Right ventricle myocardium inferior (tissue), 1 donor: Measurements from ENCODE around the gene KDM2B. TPM values are rescaled to one million over a fixed set of nuclear protein-coding genes. Genes with fewer than 3 reads are reported as not detected.

Experiments used
- ATAC-seq: fragments of 200-7000 bp; cut with Tn5 transposase; one replicate; pipeline ENCODE4 v1.9.1; 2020; ENCODE audit warnings: mild to moderate bottlenecking, moderate library complexity
- DNase-seq: peaks from one replicate; pipeline ENCODE4 v3.0.0; 2021; ENCODE audit errors: missing footprints
- intact Hi-C: fragments of 100-400 bp; cut with DNase I; formaldehyde crosslinking; loops from one replicate; pipeline ENCODE4 v1.11.0; 2022
- total RNA-seq: library from RNA; stranded (reverse); fragmentation: NEBNext Ultra II Directional; extraction: Animal tissue kit (Norgen Biotek cat#: 25700); gene quantifications from one replicate; pipeline ENCODE4 v1.2.1, GENCODE V29; 2021
- donor health status: DM: no; HTN: yes; CAD: no; lungs with severe emphysema.

The KDM2B gene
- total RNA-seq, 1 donor from 2014 or later = 13.1 TPM

DNA sequence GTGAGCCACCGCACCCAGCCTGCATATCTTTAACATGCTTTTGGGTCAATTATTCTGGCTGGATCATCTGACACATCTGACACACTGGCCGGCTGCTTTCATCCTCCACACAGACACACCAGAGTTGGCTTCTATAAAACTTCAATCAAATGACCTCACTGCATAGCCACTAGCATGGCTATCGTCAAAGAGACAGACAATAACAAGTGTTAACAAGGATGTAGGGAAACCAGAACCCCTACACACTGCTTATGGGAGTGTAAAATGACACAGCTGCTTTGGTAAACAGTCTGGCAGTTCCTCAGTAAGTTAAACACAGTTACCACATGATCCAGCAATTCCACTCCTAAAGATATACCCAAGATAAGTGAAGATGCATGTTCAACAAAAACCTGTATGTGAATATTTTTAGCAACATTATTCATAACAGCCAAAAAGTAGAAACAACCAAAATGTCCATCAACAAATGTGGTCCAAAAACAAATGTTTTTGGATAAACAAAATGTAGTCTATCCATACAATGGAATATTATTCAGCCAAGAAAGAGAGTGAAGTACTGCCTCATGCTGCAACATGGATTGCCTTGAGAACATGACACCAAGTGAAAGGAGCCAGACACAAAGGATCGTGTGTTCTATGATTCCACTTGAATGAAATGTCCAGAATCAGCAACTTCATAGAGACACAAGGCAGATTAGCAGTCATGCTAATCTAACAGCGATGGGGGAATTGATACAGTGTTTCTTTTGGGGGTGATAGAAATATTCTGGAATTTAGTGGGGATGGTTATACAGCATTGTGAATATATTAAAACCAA, 10.1 kb downstream of the KDM2B start:
- no peak for DNase-seq
- no peak for ATAC-seq
- intact Hi-C loops = no loop called here

DNA sequence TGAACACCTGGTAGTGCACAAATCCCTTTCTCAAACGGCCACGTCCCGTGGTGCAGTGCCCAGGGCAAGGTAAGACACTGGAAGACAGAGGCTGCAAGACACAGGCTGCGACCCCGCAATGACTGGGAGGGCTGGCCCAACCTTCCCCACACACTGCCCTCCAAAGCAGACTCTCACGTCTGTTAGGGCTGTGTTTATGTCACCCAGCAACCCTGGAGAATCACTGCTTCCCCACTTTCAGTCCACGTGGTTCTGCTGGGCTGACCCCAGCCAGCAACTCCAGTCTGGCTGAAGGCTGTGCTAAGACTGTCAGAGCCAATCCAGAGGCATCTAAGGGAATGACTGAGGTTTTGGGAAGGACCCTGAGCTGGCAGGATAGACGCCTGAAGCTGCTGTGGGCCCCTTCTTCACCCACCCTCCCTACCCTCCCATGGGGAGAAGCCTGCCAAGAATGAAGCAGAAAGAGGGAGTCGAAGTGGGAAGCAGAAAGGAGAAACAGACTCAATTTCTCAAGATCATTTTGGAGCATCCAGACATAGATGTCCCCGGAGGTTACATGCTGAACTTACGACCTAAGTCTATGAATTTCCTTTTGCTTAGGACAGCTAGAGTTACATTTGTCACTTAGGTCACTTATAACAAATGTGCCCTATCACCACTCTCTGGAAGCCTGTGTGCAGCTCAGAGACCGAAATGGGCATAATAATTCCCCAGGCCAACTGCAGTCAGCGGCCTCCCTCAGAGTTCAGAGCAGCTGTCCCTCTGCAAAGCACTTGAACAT, 11.7 kb downstream of the KDM2B start:
- ATAC-seq (peak; percentile 93), DNase-seq (peak; percentile 71)
- intact Hi-C loops = loop anchor here (10.0 kb wide), 1 partner anchor 1004 kb away; no protein-coding TSS in a partner anchor

DNA sequence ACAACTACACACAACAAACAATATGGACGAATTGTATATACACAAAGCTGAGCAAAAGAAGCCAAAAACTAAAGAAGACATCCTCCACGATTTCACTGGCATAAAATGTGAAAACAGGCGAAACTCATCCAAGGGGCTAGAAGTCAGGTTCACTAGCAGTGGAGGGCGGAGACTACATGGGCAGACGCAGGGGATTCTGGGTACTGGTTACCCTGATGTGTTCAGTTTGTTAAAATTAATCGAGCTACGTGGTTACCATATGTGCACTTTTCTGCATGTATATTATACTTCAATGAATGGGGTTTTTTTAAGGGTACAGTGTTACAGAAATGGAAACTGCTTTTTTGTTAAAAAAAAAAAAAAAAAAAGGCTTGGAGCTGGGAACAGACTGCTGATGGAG, 12.3 kb downstream of the KDM2B start:
- DNase-seq (peak; percentile 18), ATAC-seq (no peak)
- intact Hi-C loops = loop anchor here (10.0 kb wide), 1 partner anchor 1004 kb away; no protein-coding TSS in a partner anchor

GRCh38 chr12:121565076-121565475, 15.7 kb downstream of the KDM2B start:
- ATAC-seq (no peak), DNase-seq (no peak)
- intact Hi-C loops = loop anchor here (10.0 kb wide), 1 partner anchor 1000 kb away; no protein-coding TSS in a partner anchor

DNA sequence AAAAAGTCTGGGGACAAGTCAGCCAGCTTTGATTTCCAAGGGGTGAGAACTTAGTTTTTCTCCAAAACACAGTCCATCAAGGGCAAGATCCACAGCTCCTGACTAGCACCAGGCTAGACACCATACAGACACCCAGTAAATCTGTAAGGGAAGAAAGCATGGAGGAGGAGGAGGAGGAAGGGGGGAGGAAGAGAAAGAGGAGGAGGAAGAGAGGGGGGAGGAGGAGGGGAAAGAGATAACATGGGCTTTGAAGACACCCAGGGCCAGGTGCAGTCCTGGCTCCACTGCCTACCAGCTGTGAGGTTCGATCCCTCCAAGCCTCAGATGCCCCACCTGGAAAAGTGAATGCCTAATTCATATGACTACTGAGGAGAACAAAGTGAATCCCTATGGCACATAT, 18.3 kb downstream of the KDM2B start:
- no peak for DNase-seq
- intact Hi-C loops = loop anchor here (10.0 kb wide), 1 partner anchor 998 kb away; no protein-coding TSS in a partner anchor
- ATAC-seq = no peak

DNA sequence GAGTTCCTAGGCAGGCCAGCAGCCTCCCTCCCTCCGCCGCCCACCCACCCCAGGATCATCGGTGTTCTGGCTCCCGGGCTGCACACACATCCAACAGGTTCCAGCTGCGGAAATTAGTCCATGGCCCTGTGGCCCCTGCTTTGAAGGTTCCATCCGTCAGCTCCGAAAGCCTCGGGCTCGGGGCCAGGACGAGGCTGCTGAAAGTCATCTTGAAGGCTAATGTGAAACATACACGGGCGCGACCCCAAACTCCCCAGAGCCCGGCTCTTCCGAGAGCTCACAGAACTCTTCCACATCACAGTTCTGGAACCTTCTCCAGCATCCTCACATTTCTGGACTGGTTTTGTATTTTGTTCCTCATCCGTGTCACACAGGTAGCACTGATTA, 19.8 kb downstream of the KDM2B start:
- ATAC-seq = no peak
- DNase-seq = no peak
- intact Hi-C loops = loop anchor here (10.0 kb wide), 1 partner anchor 996 kb away; no protein-coding TSS in a partner anchor

DNA sequence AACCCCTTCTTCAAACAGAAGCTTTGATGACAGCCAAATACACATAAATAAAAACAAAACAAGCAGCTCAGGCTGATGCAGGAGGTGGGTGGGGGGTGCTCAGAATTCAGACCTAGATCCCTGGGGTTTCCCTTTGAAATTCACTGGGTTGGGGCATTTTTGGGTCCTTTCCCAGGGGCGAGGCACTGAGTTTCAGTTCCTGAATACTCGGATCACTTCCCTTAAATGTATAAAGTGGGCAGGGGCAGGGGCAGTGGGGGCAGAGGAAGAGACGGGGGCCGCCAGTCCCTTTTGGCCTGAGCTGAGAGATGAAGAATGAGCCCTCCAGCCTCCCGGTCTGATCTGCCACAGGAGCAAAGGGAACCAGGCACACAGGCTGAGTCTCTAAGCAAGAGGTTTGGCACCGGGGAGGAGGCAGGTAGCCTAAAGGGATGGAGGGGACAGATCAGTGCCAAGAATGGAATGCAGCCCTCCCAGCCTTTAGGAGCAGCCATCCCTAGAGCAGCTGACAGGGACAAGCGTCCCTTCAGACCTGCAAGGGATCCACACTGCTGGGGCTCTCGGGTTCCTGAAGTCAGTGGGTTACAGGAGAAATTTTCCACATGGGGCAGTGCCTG, 20.3 kb downstream of the KDM2B start:
- ATAC-seq (no peak), DNase-seq (no peak)
- intact Hi-C loops = loop anchor here (10.0 kb wide), 1 partner anchor 996 kb away; no protein-coding TSS in a partner anchor

DNA sequence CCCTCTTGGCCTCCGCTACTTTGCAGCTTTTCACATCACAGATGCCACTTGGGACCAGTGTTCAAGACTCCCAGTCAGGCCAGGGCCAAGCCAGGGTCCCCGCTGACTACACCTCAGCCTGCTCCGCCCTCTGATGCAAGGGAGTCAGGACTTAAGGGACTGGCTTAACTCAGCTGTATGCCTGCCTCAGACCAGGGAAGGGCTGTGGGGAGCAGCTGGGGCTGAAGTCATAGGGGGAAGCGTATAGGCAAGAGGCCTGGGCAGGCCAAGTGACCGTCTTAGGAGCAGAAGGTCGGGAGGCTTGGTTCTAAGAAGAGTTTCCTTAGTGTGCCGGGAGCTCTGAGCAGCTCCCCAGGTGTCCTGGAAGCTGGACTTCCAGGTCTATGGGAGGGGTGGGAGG, 21.9 kb downstream of the KDM2B start:
- intact Hi-C loops = no loop called here
- DNase-seq (no peak), ATAC-seq (no peak)

DNA sequence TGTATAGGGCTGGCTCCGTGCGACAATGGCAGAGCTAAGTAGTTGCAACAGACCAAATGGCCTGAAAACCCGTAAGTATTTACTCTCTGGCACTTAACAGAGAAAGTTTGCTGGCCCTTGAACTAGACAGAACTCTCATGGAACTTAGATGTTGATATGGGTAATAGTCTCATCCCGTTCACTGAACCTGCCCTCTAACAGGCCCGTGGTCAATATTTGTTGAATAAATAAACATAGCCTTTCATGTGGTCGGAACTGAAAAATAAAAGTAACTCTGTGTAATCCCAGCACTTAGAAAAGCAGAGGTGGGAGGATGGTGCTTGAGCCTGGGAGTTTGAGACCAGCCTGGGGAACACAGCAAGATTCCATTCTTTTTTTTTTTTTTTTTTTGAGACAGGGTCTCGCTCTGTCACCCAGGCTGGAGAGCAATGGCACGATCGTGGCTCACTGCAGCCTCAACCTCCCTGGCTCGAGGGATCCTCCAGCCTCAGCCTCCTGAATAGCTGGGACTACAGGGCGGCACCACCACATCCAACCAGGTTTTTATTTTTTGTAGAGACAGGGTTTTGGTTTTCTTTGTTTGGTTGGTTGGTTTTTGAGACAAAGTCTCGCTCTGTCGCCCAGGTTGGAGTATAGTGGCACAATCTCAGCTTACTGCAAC, 29.7 kb downstream of the KDM2B start:
- no peak for ATAC-seq
- DNase-seq = no peak
- intact Hi-C loops = loop anchor here (5.0 kb wide), 1 partner anchor 116 kb away; the partner anchor contains the start of gene MORN3

GRCh38 chr12:121549075-121549474, 31.7 kb downstream of the KDM2B start:
- DNase-seq = no peak
- no peak for ATAC-seq
- intact Hi-C loops = no loop called here

- ATAC-seq = no peak
- intact Hi-C loops = no loop called here
- DNase-seq = no peak
These were observed 35.3 kb downstream of the KDM2B start for GRCh38 chr12:121545480-121545879.

- DNase-seq (peak; percentile 71), ATAC-seq (no peak)
- intact Hi-C loops = no loop called here
These were observed 37.0 kb downstream of the KDM2B start for GRCh38 chr12:121543786-121544185.

GRCh38 chr12:121539908-121540307, 40.9 kb downstream of the KDM2B start:
- intact Hi-C loops = loop anchor here (5.0 kb wide), 1 partner anchor 42 kb away; the partner anchor contains the start of gene KDM2B
- no peak for DNase-seq
- ATAC-seq = no peak

DNA sequence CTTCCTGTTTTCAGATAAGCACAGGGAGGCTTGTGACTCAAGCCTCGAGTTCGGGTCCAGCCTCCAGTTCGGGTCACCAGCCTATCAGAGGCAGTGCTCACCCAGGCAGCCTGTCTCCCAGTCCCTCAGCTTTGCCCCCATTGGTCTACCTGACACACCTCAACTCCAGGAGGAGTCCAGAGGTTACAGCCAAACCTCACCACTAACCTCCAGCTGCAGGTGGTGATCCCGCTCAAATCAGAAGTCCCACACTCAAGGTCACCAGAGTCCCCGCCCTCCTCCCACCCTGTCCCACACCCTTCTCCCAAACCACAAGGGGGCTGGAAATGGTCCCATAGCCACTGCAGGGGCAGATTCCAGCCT, 42.1 kb downstream of the KDM2B start:
- intact Hi-C loops = loop anchor here (5.0 kb wide), 1 partner anchor 44 kb away; the partner anchor contains the start of gene KDM2B
- no peak for ATAC-seq
- no peak for DNase-seq

- DNase-seq = peak; percentile 72
- peak; percentile 14 for ATAC-seq
These were observed 42.8 kb downstream of the KDM2B start for GRCh38 chr12:121537814-121538698.

GRCh38 chr12:121536899-121537813, 43.7 kb downstream of the KDM2B start:
- peak; percentile 87 for ATAC-seq
- peak; percentile 97 for DNase-seq
- intact Hi-C loops = loop anchor here (2.0 to 5.0 kb wide), 2 partner anchors 36 to 45 kb away; partner anchors contain the start of gene KDM2B

More at GRCh38 chr12:121537814-121538698, 42.8 kb downstream of the KDM2B start:
- intact Hi-C loops = loop anchor here (2.0 to 5.0 kb wide), 2 partner anchors 37 to 44 kb away; partner anchors contain the start of gene KDM2B
